Gastroesophageal sphincter (tissue), 4 donors: ENCODE measurements around the gene KLHDC7B. TPM values are rescaled to one million over a fixed set of nuclear protein-coding genes. Genes with fewer than 3 reads are reported as not detected.

Experiments
- ATAC-seq: fragments of 150-250 bp; one replicate; pipeline ENCODE4 v1.9.1; 2016; ENCODE audit warnings: mild to moderate bottlenecking, moderate library complexity
- H3K27ac ChIP-seq, 4 donors: fragments of 200-600 bp; sonication (generic) in 3 of 4; 1 replicate in 3 of 4; 2 replicates in 1 of 4; pipeline ENCODE4 v1.5.1; 2016 to 2019
- H3K27me3 ChIP-seq: fragments of 200-600 bp; sonication (generic); one replicate; pipeline ENCODE4 v1.5.1; 2019
- H3K36me3 ChIP-seq, 2 donors: fragments of 200-600 bp; sonication (generic); one replicate each; pipeline ENCODE4 v1.5.1; 2019; ENCODE audit warnings: control low read depth in 1 of 2
- H3K4me1 ChIP-seq, 3 donors: fragments of 200-600 bp; sonication (generic); 1 replicate in 2 of 3; 2 replicates in 1 of 3; pipeline ENCODE4 v1.5.1; 2016 to 2019; ENCODE audit warnings: control low read depth in 2 of 3
- H3K4me3 ChIP-seq, 2 donors: fragments of 200-600 bp; sonication (generic); one replicate each; pipeline ENCODE4 v1.5.1; 2019; ENCODE audit warnings: mild to moderate bottlenecking in 1 of 2, moderate library complexity in 1 of 2
- H3K9me3 ChIP-seq, 3 donors: fragments of 200-600 bp; sonication (generic); one replicate each; pipeline ENCODE4 v1.5.1; 2017 to 2019; ENCODE audit warnings: control low read depth in 2 of 3
- CTCF ChIP-seq, 4 experiments: fragments of 200-600 bp in 2 of 4; fragments of 450-650 bp in 2 of 4; sonication (generic) in 1 of 4; IDR thresholded peaks; one replicate each; pipeline ENCODE4 v1.5.1; 2017 to 2019; ENCODE audit warnings: antibody characterized with exemption in 4 of 4, mild to moderate bottlenecking in 2 of 4, moderate library complexity in 2 of 4
- EP300 ChIP-seq: sonication (generic); formaldehyde crosslinking; IDR thresholded peaks from one replicate; pipeline ENCODE4 v1.6.1; 2017; ENCODE audit warnings: antibody characterized with exemption, mild to moderate bottlenecking
- POLR2A ChIP-seq, 2 donors: fragments of 450-650 bp; IDR thresholded peaks; one replicate each; pipeline ENCODE4 v1.6.1; 2017; ENCODE audit warnings: antibody characterized with exemption in 2 of 2, mild to moderate bottlenecking in 2 of 2, moderate library complexity in 1 of 2
- POLR2AphosphoS5 ChIP-seq: sonication (generic); formaldehyde crosslinking; IDR thresholded peaks from one replicate; pipeline ENCODE4 v1.6.1; 2017; ENCODE audit warnings: antibody characterized with exemption
- WGBS, 2 donors: methylation state at CpG; one replicate each; pipeline ENCODE4 v1.1.5; 2018; ENCODE audit warnings: low coverage in 1 of 2; 5-methylcytosine and 5-hydroxymethylcytosine counted together
- total RNA-seq, 4 donors: library from RNA; depleted of rRNA; stranded (reverse); fragments of >200 nt; gene quantifications; one replicate each; pipeline ENCODE4 v1.1.0, GENCODE V29; 2016

KLHDC7B gene
- total RNA-seq, 4 donors from 2014 or later, result 0.08 to 0.31 (median 0.27) TPM; not detected in 1

- Histone ChIP-seq H3K36me3 (no peaks in the 10 kb centered on the region), H3K4me3 (peak overlapping the region in 1 of 2 donors; percentile 41), H3K9me3 (no peaks in the 10 kb centered on the region), H3K27me3 (peaks cover 89% of the 10 kb centered on the region), H3K27ac (no peak overlapping the region), H3K4me1 (peaks cover 0 to 28% (median 13%) of the 10 kb centered on the region in 3 donors)
- no peak for ATAC-seq
- 94% methylated on average over 9 of the region's 68 CpGs; no CpG with 5 or more reads in 1 of the 2 donors for WGBS, 2 donors
- TF ChIP-seq EP300 (no peak), POLR2A (IDR thresholded peaks at IDR 0.05) (no peak), CTCF (IDR thresholded peaks at IDR 0.05) (no peak), POLR2AphosphoS5 (no peak)
These were observed 3.5 kb downstream of the KLHDC7B start for GRCh38 chr22:50548921-50549790.

- 42 to 88% methylated on average over 2 to 6 of the region's 8 CpGs for WGBS, 2 donors
- Histone ChIP-seq H3K27ac (no peak overlapping the region), H3K36me3 (no peaks in the 10 kb centered on the region), H3K4me3 (no peak overlapping the region), H3K4me1 (peaks cover 0 to 23% (median 8%) of the 10 kb centered on the region in 3 donors), H3K9me3 (no peaks in the 10 kb centered on the region), H3K27me3 (peaks cover 76% of the 10 kb centered on the region)
- TF ChIP-seq POLR2AphosphoS5 (no peak), POLR2A (IDR thresholded peaks at IDR 0.05) (no peak), EP300 (no peak), CTCF (IDR thresholded peaks at IDR 0.05) (no peak)
- ATAC-seq, result no peak
These were observed 4.7 kb downstream of the KLHDC7B start for GRCh38 chr22:50550395-50550794.

- peaks cover 0 to 23% (median 8%) of the 10 kb centered on the region in 3 donors for H3K4me1 ChIP-seq
- 83 to 86% methylated on average over 1 of the region's 11 CpGs for whole genome bisulfite sequencing, 2 donors
These were observed 5.6 kb downstream of the KLHDC7B start for GRCh38 chr22:50551160-50551752.

GRCh38 chr22:50553310-50553709, 7.6 kb downstream of the KLHDC7B start:
- no peak for ATAC-seq
- no peak for TF ChIP-seq POLR2AphosphoS5
- TF ChIP-seq EP300, result no peak
- TF ChIP-seq CTCF (IDR thresholded peaks at IDR 0.05), result no peak
- no peak for TF ChIP-seq POLR2A (IDR thresholded peaks at IDR 0.05)
- Histone ChIP-seq H3K27me3 (peaks cover 47% of the 10 kb centered on the region), H3K36me3 (no peaks in the 10 kb centered on the region), H3K4me1 (peaks cover 0 to 9% (median 6%) of the 10 kb centered on the region in 3 donors), H3K4me3 (no peak overlapping the region), H3K9me3 (no peaks in the 10 kb centered on the region), H3K27ac (no peak overlapping the region)
- 74 to 87% methylated on average over 4 to 6 of the region's 8 CpGs for WGBS, 2 donors

More at GRCh38 chr22:50551160-50551752, 5.6 kb downstream of the KLHDC7B start:
- Histone ChIP-seq H3K36me3 (no peaks in the 10 kb centered on the region), H3K9me3 (no peaks in the 10 kb centered on the region), H3K27me3 (peaks cover 68% of the 10 kb centered on the region), H3K4me3 (no peak overlapping the region), H3K27ac (no peak overlapping the region)
- TF ChIP-seq EP300, result no peak
- TF ChIP-seq POLR2A (IDR thresholded peaks at IDR 0.05), result no peak
- TF ChIP-seq POLR2AphosphoS5, result no peak
- no peak for TF ChIP-seq CTCF (IDR thresholded peaks at IDR 0.05)
- no peak for ATAC-seq
